Measurements from ENCODE around the gene PPP1R3G. TPM values are rescaled to one million over a fixed set of nuclear protein-coding genes. Genes with fewer than 3 reads are reported as not detected.

The PPP1R3G gene
- total RNA-seq, 2 donors from 2014 or later = 7.4 to 10.7 TPM

GRCh38 chr6:5066456-5067093, 18.6 kb upstream of the PPP1R3G start:
- intact Hi-C loops (cut with DNase I) = no loop called here
- no peak for ATAC-seq
- no peak for DNase-seq

GRCh38 chr6:5067305-5067704, 17.8 kb upstream of the PPP1R3G start:
- DNase-seq = no peak
- intact Hi-C loops (cut with DNase I) = no loop called here
- no peak for ATAC-seq

DNA sequence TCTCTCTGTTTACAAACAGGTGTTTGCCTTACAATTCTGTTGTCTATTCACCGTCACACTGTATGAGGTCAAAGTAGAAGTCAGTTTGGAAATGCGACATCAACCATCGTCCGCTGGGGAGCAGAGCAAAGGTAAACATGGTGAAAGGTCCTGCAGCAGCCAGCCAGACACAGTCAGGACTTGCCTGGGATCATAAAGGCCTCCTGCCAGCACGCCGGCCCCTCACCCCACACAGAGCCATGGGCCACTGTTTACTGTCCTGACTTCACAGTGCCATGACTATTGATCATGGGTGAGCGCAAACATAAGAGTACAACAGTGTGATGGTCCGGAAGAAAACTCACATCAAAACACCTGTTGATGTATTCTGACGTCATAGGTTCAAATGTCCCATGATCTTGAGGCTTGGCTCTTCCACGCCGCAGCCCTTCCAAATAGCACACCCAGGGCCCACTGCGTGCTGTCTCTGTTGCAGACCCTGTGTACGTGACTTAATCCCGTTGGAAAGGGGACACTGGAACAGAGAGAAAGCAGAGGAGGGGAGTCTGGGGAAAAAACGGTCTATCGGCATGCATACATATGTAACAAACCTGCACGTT, 16.9 kb upstream of the PPP1R3G start:
- no peak for ATAC-seq
- DNase-seq = no peak
- intact Hi-C loops (cut with DNase I) = no loop called here

DNA sequence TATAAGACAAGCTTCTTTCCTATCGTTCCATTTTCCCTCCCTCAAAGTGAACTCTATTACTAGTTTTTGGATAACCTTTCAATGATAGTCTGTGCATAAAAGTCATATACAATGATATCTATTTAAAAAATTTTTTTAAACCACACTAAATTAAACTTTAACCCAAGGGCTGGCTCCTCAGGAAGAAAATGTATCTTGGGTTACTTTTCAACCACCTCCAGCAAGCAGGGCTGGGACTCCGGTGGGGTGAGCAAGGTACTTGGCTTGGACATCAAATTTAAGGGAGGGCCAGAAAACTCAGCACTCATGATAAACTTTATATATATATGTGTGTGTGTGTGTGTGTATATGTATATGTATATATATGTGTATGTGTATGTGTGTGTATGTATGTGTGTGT, 13.9 kb upstream of the PPP1R3G start:
- no peak for ATAC-seq
- intact Hi-C loops (cut with DNase I) = no loop called here
- DNase-seq = no peak

DNA sequence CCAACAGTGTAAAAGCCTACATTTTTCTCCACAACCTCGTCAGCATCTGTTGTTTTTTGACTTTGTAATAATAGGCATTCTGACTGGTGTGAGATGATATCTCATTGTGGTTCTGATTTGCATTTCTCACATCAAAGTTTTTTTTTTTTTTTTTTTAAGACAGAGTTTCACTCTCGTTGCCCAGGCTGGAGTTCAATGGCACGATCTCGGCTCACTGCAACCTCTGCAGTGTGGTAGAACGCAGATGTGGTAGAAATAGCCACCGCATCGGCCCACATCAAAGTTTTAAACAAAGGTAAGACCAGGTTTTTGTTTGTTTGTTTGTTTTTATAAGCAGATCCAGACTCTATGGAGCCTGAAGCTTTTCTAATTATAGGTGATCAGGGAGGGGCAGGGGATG, 12.7 kb upstream of the PPP1R3G start:
- no peak for ATAC-seq
- intact Hi-C loops (cut with DNase I) = no loop called here
- DNase-seq = no peak

- intact Hi-C loops (cut with DNase I) = no loop called here
- DNase-seq = no peak
- no peak for ATAC-seq
These were observed 11.1 kb upstream of the PPP1R3G start for GRCh38 chr6:5073992-5074391.

GRCh38 chr6:5076931-5077330, 8.2 kb upstream of the PPP1R3G start:
- ATAC-seq (no peak), DNase-seq (no peak)
- intact Hi-C loops (cut with DNase I) = no loop called here

GRCh38 chr6:5078121-5078669, 6.9 kb upstream of the PPP1R3G start:
- no peak for DNase-seq
- intact Hi-C loops (cut with DNase I) = loop anchor here in 1 of 2 donors (2.0 kb wide), 1 partner anchor 37 kb away; no protein-coding TSS in a partner anchor
- peak; percentile 50 to 63 for ATAC-seq

GRCh38 chr6:5079692-5080091, 5.4 kb upstream of the PPP1R3G start:
- intact Hi-C loops (cut with DNase I) = loop anchor here in 1 of 2 donors (2.0 kb wide), 1 partner anchor 35 kb away; no protein-coding TSS in a partner anchor
- ATAC-seq (no peak), DNase-seq (no peak)

GRCh38 chr6:5080574-5080973, 4.6 kb upstream of the PPP1R3G start:
- intact Hi-C loops (cut with DNase I) = no loop called here
- DNase-seq (no peak), ATAC-seq (no peak)

GRCh38 chr6:5081182-5081581, 4.0 kb upstream of the PPP1R3G start:
- intact Hi-C loops (cut with DNase I) = no loop called here
- ATAC-seq = no peak
- no peak for DNase-seq

- ATAC-seq = no peak
- intact Hi-C loops (cut with DNase I) = no loop called here
- no peak for DNase-seq
These were observed 3.2 kb upstream of the PPP1R3G start for GRCh38 chr6:5081955-5082354.

DNA sequence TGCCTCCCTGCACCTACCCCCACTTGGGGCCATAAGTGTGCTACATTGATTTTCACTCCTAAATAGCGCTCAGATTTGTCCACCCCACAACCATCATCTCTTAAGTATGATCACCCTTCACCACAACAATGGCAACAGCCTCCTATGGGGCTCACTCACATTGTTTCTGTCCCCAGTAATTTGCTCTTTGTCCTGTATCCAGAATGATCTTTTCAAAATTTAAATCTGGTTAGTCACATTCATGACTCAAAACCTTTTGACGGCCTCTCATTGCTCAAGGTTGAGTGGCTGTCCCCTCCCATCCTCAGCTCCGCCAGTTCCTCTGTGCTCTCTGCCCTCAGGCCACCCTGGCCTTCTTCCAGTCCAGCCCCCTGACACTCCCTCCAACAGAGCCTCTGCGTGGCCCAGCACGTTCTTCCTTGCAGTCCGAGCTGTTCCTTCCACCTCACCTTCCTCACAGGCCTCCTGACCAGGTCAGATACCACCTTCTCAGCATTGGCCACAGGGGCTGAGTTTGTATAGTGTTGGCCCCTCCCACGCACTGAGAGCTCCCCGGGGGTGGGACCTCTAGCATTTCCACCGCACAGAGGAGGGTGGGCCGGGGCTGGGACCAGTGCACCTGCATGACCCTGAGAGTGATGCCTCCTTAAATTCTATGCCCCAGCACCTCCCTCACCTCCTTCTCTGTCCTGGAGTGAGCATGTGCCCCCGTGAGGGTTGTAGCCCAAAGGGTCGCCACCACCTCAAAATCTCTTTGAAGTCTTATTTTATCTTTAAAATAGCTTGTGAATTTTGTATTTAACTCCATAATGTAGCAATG, 2.4 kb upstream of the PPP1R3G start:
- no peak for DNase-seq
- intact Hi-C loops (cut with DNase I) = no loop called here
- no peak for ATAC-seq

DNA sequence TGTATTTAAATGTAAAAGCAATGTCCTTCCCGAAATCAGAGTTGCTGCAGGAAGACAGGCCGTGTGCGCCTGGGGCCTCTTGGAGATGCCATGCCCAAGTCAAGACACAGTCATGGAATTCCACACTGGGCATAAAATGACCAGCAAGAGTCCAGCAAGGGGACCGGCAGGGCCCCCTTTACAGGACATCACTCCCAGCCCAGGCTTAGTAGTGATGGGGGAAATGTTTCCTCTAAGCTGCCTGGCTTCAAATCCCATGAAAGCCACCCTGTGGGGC, 1.9 kb upstream of the PPP1R3G start:
- intact Hi-C loops (cut with DNase I) = no loop called here
- DNase-seq (no peak), ATAC-seq (no peak)

- intact Hi-C loops (cut with DNase I) = no loop called here
- DNase-seq (no peak), ATAC-seq (no peak)
These were observed 1.3 kb upstream of the PPP1R3G start for GRCh38 chr6:5083813-5084359.

GRCh38 chr6:5084360-5084780, 771 bp upstream of the PPP1R3G start:
- peak; percentile 64 for DNase-seq
- intact Hi-C loops (cut with DNase I) = no loop called here
- peak; percentile 85 to 89 for ATAC-seq

DNA sequence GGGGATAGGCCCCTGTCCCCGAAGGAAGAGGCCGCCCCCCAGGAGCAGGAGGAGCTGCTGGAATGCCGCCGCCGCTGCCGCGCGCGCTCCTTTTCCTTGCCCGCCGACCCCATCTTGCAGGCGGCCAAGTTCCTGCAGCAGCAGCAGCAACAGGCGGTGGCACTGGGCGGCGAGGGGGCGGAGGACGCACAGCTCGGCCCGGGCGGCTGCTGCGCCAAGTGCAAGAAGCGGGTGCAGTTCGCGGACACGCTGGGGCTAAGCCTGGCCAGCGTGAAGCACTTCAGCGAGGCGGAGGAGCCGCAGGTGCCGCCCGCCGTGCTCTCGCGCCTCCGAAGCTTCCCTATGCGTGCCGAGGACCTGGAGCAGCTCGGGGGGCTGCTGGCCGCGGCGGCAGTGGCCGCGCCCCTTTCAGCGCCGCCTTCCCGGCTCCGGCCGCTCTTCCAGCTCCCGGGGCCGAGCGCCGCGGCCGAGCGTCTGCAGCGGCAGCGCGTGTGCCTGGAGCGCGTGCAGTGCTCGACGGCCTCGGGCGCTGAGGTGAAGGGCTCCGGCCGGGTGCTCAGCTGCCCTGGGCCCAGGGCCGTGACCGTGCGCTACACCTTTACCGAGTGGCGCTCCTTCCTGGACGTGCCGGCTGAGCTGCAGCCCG, 630 bp downstream of the PPP1R3G start:
- peak; percentile 31 to 50 for ATAC-seq
- peak; percentile 54 for DNase-seq
- intact Hi-C loops (cut with DNase I) = no loop called here

GRCh38 chr6:5086294-5086890, 1.3 kb downstream of the PPP1R3G start:
- ATAC-seq = no peak
- intact Hi-C loops (cut with DNase I) = no loop called here
- no peak for DNase-seq

DNA sequence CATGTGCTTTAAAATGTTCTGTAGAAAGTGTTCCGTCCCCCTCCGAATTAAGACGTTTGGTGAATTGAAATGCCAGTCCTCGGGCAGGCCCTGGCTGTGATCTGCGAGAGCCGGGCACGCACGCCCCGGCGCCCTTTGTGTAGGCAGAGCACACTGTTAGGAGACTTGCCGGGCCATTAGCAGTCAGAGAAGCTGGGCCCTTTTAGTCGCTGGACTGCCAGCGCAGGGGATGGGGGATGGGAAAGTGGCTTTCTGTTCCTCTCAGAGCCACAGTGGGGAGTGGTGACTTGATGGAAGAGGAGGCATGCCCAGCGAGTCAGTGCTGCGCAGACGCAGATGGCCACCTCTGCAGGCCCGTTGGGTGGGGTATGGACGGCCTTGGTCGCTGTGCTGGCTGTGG, 2.2 kb downstream of the PPP1R3G start:
- ATAC-seq = no peak
- intact Hi-C loops (cut with DNase I) = no loop called here
- DNase-seq = peak; percentile 56
